ENCODE measurements around the gene ABCG1. TPM values are rescaled to one million over a fixed set of nuclear protein-coding genes. Genes with fewer than 3 reads are reported as not detected.
A peak's percentile ranks its signal among the peaks of the same experiment; 100 is the strongest.

The ABCG1 gene
- total RNA-seq, 3 donors from 2014 or later: 0.79 to 1.8 (median 1.7) TPM

- no peak overlapping the region for H3K4me3 Mint-ChIP-seq
- H3K27me3 Mint-ChIP-seq (ENCODE audit: low read depth): no peaks in the 10 kb centered on the region
- no peaks in the 10 kb centered on the region for H3K9me3 Mint-ChIP-seq
- H3K36me3 Mint-ChIP-seq (ENCODE audit: insufficient read depth): no peaks in the 10 kb centered on the region
- ATAC-seq: no peak
- peaks cover 37% of the 10 kb centered on the region for H3K4me1 Mint-ChIP-seq (ENCODE audit: low read depth)
- DNase-seq: no peak
These were observed 17.9 kb upstream of the ABCG1 start for GRCh38 chr21:42200906-42201614.

DNA sequence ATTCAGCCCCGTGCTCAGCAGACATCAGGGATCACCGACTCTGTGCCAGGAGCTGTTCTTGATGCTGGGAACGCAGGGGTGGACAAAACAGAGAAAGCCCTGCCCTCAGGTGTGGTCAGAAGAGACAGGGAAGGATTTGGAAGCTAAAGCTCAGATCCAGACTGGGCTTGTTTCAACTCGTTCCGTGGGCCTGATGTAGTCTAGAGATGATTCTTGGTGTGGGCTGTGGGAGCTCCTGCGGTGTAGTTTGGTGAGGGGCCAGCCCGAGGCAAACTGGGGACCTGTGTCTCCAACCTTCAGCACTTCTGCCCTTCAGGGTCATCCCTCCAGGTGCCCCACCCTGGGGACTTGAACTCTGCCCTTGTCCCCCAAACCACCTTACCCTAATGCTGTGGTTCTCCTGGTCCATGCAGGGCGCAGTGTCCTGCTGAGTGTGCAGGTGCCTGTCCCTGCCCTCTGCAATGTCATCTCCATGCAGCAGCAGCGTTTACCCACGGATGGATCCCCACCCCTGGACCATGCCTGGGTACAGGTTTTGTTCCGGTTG lies 17.3 kb upstream of the ABCG1 start:
- Mint-ChIP-seq H3K4me1 (ENCODE audit: low read depth) (peaks cover 37% of the 10 kb centered on the region), H3K27me3 (ENCODE audit: low read depth) (no peaks in the 10 kb centered on the region), H3K4me3 (no peak overlapping the region), H3K36me3 (ENCODE audit: insufficient read depth) (no peaks in the 10 kb centered on the region), H3K9me3 (no peaks in the 10 kb centered on the region)
- ATAC-seq (no peak), DNase-seq (no peak)

DNA sequence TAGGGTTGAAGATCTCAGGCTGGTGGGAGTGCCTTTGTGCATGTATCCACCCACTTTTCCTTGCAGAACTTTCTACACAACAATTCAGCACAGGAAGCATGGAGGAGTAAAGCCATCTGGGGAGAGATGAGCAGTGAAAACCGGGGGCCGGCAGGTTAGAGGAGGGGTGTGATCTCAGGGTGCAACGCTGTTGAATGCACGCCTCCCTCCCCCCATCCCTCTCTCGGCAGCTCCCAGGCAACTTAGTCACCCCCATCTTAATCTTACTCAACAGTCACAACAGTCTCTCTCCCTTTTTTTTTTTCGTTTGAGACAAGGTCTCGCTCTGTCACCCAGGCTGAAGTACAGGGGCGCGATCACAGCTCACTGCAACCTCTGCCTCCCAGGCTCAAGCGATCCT lies 16.6 kb upstream of the ABCG1 start:
- no peak for DNase-seq
- Mint-ChIP-seq H3K4me3 (no peak overlapping the region), H3K36me3 (ENCODE audit: insufficient read depth) (no peaks in the 10 kb centered on the region), H3K4me1 (ENCODE audit: low read depth) (peaks cover 39% of the 10 kb centered on the region), H3K9me3 (no peaks in the 10 kb centered on the region), H3K27me3 (ENCODE audit: low read depth) (no peaks in the 10 kb centered on the region)
- peak in 1 of 2 donors; percentile 44 for ATAC-seq

DNA sequence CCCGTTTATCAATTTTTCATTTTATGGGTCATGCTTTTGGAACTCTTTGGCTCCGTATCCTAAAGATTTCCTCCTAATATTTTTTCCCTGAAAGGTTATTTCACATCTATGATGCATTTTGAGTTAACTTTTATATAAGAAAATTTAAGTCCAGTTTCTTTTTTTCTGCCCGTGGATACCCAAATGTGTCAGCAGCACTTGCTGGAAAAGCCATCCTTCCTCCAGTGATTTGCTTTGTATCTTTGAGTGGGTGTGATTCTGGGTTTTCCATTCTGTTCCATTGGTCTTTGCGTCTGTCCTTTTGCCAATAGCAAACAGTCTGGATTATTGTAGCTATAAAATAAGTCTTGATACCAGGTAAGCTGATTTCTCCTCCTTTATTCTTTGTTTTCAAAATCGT lies 15.6 kb upstream of the ABCG1 start:
- Mint-ChIP-seq H3K36me3 (ENCODE audit: insufficient read depth) (no peaks in the 10 kb centered on the region), H3K4me3 (no peak overlapping the region), H3K4me1 (ENCODE audit: low read depth) (peaks cover 34% of the 10 kb centered on the region), H3K27me3 (ENCODE audit: low read depth) (no peaks in the 10 kb centered on the region), H3K9me3 (no peaks in the 10 kb centered on the region)
- ATAC-seq (no peak), DNase-seq (no peak)

DNA sequence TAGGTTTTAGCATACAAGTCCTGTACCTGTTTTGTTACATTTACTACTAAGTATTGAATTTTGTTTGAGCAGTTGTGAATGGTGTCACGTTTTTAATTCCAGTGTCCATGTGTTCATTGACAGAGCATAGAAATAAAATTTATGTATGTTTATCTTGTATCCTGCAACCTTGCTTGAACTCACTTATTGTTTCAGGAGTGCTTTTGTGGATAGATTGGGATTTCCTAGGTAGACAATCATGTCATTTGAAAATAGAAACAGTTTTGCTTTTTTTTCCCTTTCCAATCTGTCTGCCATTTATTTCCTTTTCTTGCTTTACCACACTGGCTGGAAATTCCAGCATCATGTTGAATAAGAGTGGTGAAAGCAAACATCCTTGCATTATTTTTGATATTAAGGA lies 15.0 kb upstream of the ABCG1 start:
- Mint-ChIP-seq H3K27me3 (ENCODE audit: low read depth) (no peaks in the 10 kb centered on the region), H3K4me3 (no peak overlapping the region), H3K36me3 (ENCODE audit: insufficient read depth) (no peaks in the 10 kb centered on the region), H3K4me1 (ENCODE audit: low read depth) (peaks cover 28% of the 10 kb centered on the region), H3K9me3 (no peaks in the 10 kb centered on the region)
- no peak for DNase-seq
- ATAC-seq: no peak

GRCh38 chr21:42207426-42207825 lies 11.5 kb upstream of the ABCG1 start:
- no peak for ATAC-seq

GRCh38 chr21:42208036-42208435 lies 10.9 kb upstream of the ABCG1 start:
- no peak overlapping the region for H3K4me3 Mint-ChIP-seq
- no peaks in the 10 kb centered on the region for H3K9me3 Mint-ChIP-seq
- DNase-seq: no peak
- no peak for ATAC-seq
- no peaks in the 10 kb centered on the region for H3K36me3 Mint-ChIP-seq (ENCODE audit: insufficient read depth)
- peaks cover 2% of the 10 kb centered on the region for H3K4me1 Mint-ChIP-seq (ENCODE audit: low read depth)
- H3K27me3 Mint-ChIP-seq (ENCODE audit: low read depth): no peaks in the 10 kb centered on the region

More at GRCh38 chr21:42207426-42207825, 11.5 kb upstream of the ABCG1 start:
- H3K36me3 Mint-ChIP-seq (ENCODE audit: insufficient read depth): no peaks in the 10 kb centered on the region
- H3K4me1 Mint-ChIP-seq (ENCODE audit: low read depth): peaks cover 2% of the 10 kb centered on the region
- no peak for DNase-seq
- no peaks in the 10 kb centered on the region for H3K9me3 Mint-ChIP-seq
- no peak overlapping the region for H3K4me3 Mint-ChIP-seq
- H3K27me3 Mint-ChIP-seq (ENCODE audit: low read depth): no peaks in the 10 kb centered on the region

- Mint-ChIP-seq H3K36me3 (ENCODE audit: insufficient read depth) (no peaks in the 10 kb centered on the region), H3K4me1 (ENCODE audit: low read depth) (peaks cover 2% of the 10 kb centered on the region), H3K4me3 (no peak overlapping the region), H3K9me3 (no peaks in the 10 kb centered on the region), H3K27me3 (ENCODE audit: low read depth) (no peaks in the 10 kb centered on the region)
- ATAC-seq (no peak), DNase-seq (no peak)
These were observed 10.0 kb upstream of the ABCG1 start for GRCh38 chr21:42208801-42209490.

DNA sequence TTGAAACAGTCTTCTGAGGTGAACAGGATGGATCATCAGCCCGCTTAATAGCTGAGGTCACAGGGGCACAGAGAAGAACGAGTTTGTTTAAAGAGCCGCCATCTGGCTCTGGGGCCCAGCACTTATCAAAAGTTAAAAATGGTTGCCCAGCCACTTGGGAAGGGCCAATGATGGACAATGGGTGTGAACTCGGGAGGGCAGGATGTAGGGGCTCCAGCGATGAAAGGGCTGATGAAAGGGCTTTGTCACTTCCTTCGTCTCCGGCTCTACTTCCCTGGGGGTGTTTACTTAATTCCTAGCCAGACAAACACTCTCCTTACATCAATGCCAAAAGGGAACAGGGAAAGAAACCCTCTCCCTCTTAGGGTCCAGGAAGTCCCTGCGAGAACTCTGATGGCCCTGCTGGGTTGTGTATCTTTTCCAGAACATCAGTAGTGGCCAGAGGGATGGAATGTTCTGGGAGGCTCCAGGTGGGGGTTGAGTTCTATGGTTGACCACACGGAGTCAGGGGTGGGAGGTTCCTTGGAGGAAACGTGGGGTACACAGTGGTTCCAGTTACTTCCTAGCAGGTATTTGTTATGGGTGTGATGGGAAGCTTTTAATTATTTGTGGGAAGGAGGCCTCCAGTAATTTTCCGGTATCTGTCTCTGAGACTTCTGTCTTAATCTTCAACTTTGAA lies 9.0 kb upstream of the ABCG1 start:
- Mint-ChIP-seq H3K9me3 (no peaks in the 10 kb centered on the region), H3K36me3 (ENCODE audit: insufficient read depth) (no peaks in the 10 kb centered on the region), H3K4me3 (no peak overlapping the region), H3K4me1 (ENCODE audit: low read depth) (peaks cover 2% of the 10 kb centered on the region), H3K27me3 (ENCODE audit: low read depth) (no peaks in the 10 kb centered on the region)
- DNase-seq (no peak), ATAC-seq (no peak)

DNA sequence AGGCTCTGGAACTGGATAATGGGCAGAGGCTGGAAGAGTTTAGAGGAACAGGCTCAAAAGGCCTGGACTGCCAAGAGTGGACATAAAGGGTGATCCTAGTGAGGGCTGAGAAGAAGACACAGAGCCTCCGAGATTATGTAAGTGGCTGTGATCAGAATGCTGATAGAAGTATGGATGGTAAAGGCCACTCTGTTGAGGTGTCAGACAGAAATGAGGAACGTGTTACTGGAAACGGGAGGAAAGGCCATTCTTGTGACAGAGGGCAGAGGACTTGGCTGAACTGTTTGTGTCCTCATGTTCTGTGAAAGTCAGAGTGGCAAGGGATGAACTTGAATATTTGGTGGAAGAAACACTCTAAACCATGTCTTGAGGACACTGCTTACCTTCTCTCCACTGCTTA lies 6.7 kb upstream of the ABCG1 start:
- H3K27me3 Mint-ChIP-seq (ENCODE audit: low read depth): no peaks in the 10 kb centered on the region
- no peaks in the 10 kb centered on the region for H3K36me3 Mint-ChIP-seq (ENCODE audit: insufficient read depth)
- no peak overlapping the region for H3K4me3 Mint-ChIP-seq
- DNase-seq (no peak), ATAC-seq (no peak)
- H3K4me1 Mint-ChIP-seq (ENCODE audit: low read depth): no peaks in the 10 kb centered on the region
- H3K9me3 Mint-ChIP-seq: peaks cover 5% of the 10 kb centered on the region

GRCh38 chr21:42213082-42213774 lies 5.7 kb upstream of the ABCG1 start:
- ATAC-seq (no peak), DNase-seq (no peak)
- H3K27me3 Mint-ChIP-seq (ENCODE audit: low read depth): no peaks in the 10 kb centered on the region
- no peak overlapping the region for H3K4me3 Mint-ChIP-seq
- no peaks in the 10 kb centered on the region for H3K4me1 Mint-ChIP-seq (ENCODE audit: low read depth)
- H3K36me3 Mint-ChIP-seq (ENCODE audit: insufficient read depth): no peaks in the 10 kb centered on the region
- H3K9me3 Mint-ChIP-seq: peaks cover 5% of the 10 kb centered on the region

DNA sequence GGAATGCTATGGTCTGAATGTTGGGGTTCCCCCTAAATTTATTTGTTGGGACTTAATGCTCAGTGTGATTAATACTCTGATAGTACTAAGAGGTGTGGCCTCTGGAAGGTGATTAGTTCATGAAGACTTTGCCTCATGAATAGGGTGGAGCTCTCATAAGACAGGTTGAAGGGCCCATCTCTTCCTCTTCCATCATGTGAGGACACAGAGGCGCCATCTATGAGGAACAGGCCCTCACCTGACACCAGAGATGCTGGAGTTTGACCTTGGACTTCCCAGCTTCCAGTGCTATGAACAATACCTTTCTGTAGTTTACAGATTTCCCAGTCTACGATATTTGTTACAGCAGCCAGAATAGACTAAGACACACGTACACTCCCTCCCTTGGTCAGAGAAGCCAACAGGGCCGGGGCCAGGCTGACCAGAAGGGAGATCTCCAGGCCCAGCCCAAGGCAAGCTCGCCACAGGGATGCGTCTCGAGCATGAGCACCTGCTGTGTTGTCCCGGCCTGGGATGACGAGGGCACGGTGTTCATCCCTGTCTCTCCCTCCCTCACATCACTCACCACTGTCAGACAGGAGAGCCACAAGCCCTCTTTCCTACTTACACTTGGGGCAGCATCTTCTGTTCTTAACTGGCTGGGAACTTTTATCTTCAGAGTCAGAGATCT lies 4.7 kb upstream of the ABCG1 start:
- H3K4me3 Mint-ChIP-seq: no peak overlapping the region
- H3K9me3 Mint-ChIP-seq: peaks cover 5% of the 10 kb centered on the region
- DNase-seq (no peak), ATAC-seq (no peak)
- H3K27me3 Mint-ChIP-seq (ENCODE audit: low read depth): no peaks in the 10 kb centered on the region
- H3K4me1 Mint-ChIP-seq (ENCODE audit: low read depth): no peaks in the 10 kb centered on the region
- H3K36me3 Mint-ChIP-seq (ENCODE audit: insufficient read depth): no peaks in the 10 kb centered on the region

GRCh38 chr21:42214921-42215320 lies 4.0 kb upstream of the ABCG1 start:
- Mint-ChIP-seq H3K9me3 (peaks cover 5% of the 10 kb centered on the region), H3K4me3 (no peak overlapping the region), H3K27me3 (ENCODE audit: low read depth) (no peaks in the 10 kb centered on the region), H3K4me1 (ENCODE audit: low read depth) (no peaks in the 10 kb centered on the region), H3K36me3 (ENCODE audit: insufficient read depth) (no peaks in the 10 kb centered on the region)
- ATAC-seq: no peak
- DNase-seq: no peak
